ENCODE data around the gene VEGFB.

- TF ChIP-seq CTCF (IDR thresholded peaks at IDR 0.05): no peak
- TF ChIP-seq POLR2A (IDR thresholded peaks at IDR 0.05): no peak
Measured at GRCh38 chr11:64263021-64263946, 28.9 kb downstream of the VEGFB start.

All from uterus (tissue), 2 donors.